SK-N-SH (cell line): Measurements from ENCODE around the gene RAB23. TPM values are rescaled to one million over a fixed set of nuclear protein-coding genes. Genes with fewer than 3 reads are reported as not detected.

Experiments
- CTCF ChIA-PET: fragments of 300-600, 350-600 bp; formaldehyde crosslinking; extraction: SDS; loops from one replicate; lab custom pipeline; 2021; lab: Yijun Ruan, JAX
- POLR2A ChIA-PET: fragments of 350-600 bp; sonication (Branson Sonifier 250); formaldehyde crosslinking; extraction: SDS; loops from one replicate; lab custom pipeline; 2020; ENCODE audit warnings: antibody characterized with exemption, inconsistent platforms; lab: Yijun Ruan, JAX
- DNase-seq: peaks from one replicate; pipeline ENCODE4 v3.0.0; 2012
- H2AFZ ChIP-seq: fragments of 200-600 bp; sonication (generic); 2 replicates; pipeline ENCODE4 v1.8.1; 2016; ENCODE audit warnings: antibody characterized with exemption, mild to moderate bottlenecking, low read depth
- H3F3A ChIP-seq: fragments of 200-600 bp; sonication (generic); replicated peaks from 2 replicates; pipeline ENCODE3; 2016; ENCODE audit warnings: antibody characterized with exemption, mild to moderate bottlenecking; ENCODE audit not compliant: insufficient read depth
- H3K27ac ChIP-seq, 2 experiments: fragments of 200-500 bp in 1 of 2; fragments of 200-600 bp in 1 of 2; sonication (Bioruptor generic) in 1 of 2; sonication (generic), shearing (Covaris generic) in 1 of 2; 2 replicates each; pipeline versions ENCODE4 v1.5.1 to v1.6.1; 2014 to 2016; ENCODE audit warnings: low read depth in 2 of 2, inconsistent platforms in 1 of 2, low read length in 1 of 2, mild to moderate bottlenecking in 1 of 2, mixed read lengths in 1 of 2
- H3K27me3 ChIP-seq: fragments of 200-600 bp; sonication (generic), shearing (Covaris generic); 2 replicates; pipeline ENCODE4 v1.6.1; 2016; ENCODE audit warnings: mixed run types; ENCODE audit not compliant: insufficient read depth
- H3K36me3 ChIP-seq, 2 experiments: fragments of 200-500 bp in 1 of 2; fragments of 200-600 bp in 1 of 2; sonication (Bioruptor generic) in 1 of 2; sonication (generic) in 1 of 2; replicated peaks in 1 of 2; 2 replicates each; pipeline versions ENCODE3 to v1.5.1; 2014 to 2016; ENCODE audit warnings: low read length in 1 of 2, mild to moderate bottlenecking in 1 of 2; ENCODE audit not compliant: insufficient read depth in 2 of 2, control insufficient read depth in 1 of 2
- H3K4me1 ChIP-seq, 2 experiments: fragments of 200-500 bp in 1 of 2; fragments of 200-600 bp in 1 of 2; sonication (Bioruptor generic) in 1 of 2; sonication (generic), shearing (Covaris generic) in 1 of 2; 2 replicates each; pipeline versions ENCODE4 v1.5.1 to v1.6.1; 2014 to 2016; ENCODE audit warnings: low read depth in 1 of 2, low read length in 1 of 2, mixed run types in 1 of 2; ENCODE audit not compliant: insufficient read depth in 2 of 2, control insufficient read depth in 1 of 2
- H3K4me2 ChIP-seq: fragments of 200-600 bp; sonication (generic), shearing (Covaris generic); 2 replicates; pipeline ENCODE4 v1.6.1; 2017; ENCODE audit warnings: mixed run types
- H3K4me3 ChIP-seq, 2 experiments: fragments of 200-500 bp in 1 of 2; fragments of 200-600 bp in 1 of 2; sonication (Bioruptor generic) in 1 of 2; sonication (generic), shearing (Covaris generic) in 1 of 2; 2 replicates each; pipeline versions ENCODE4 v1.5.1 to v1.8.1; 2014 to 2016; ENCODE audit warnings: low read depth in 2 of 2, inconsistent platforms in 1 of 2, low read length in 1 of 2, mild to moderate bottlenecking in 1 of 2, mixed read lengths in 1 of 2, moderate library complexity in 1 of 2
- H3K79me2 ChIP-seq: fragments of 200-600 bp; sonication (generic); 2 replicates; pipeline ENCODE4 v1.8.1; 2017; ENCODE audit warnings: mild to moderate bottlenecking; ENCODE audit not compliant: insufficient read depth
- H3K9ac ChIP-seq: fragments of 200-600 bp; sonication (generic); 2 replicates; pipeline ENCODE4 v1.6.1; 2017; ENCODE audit warnings: mixed run types
- H3K9me2 ChIP-seq: fragments of 200-600 bp; sonication (generic); 2 replicates; pipeline ENCODE4 v1.6.1; 2017; ENCODE audit warnings: mixed run types
- H3K9me3 ChIP-seq: fragments of 200-600 bp; sonication (generic); 2 replicates; pipeline ENCODE4 v1.6.1; 2017; ENCODE audit warnings: mixed run types, mild to moderate bottlenecking, moderate library complexity
- H4K20me1 ChIP-seq: fragments of 200-600 bp; sonication (generic); 2 replicates; pipeline ENCODE4 v1.6.1; 2017; ENCODE audit warnings: mild to moderate bottlenecking, mixed run types; ENCODE audit not compliant: insufficient read depth
- CHD2 ChIP-seq: fragments of 150-350 bp; IDR thresholded peaks from 2 replicates; pipeline ENCODE4 v1.6.1; 2018; ENCODE audit warnings: low read length; ENCODE audit not compliant: partially characterized antibody
- CTCF ChIP-seq: fragments of 200-600 bp; sonication (generic); IDR thresholded peaks from 2 replicates; pipeline ENCODE4 v1.6.1; 2017; ENCODE audit warnings: antibody characterized with exemption, mild to moderate bottlenecking, moderate library complexity
- FOSL2 ChIP-seq: IDR thresholded peaks from 2 replicates; pipeline ENCODE4 v1.4.0; 2012; ENCODE audit warnings: low read depth, mild to moderate bottlenecking, moderate library complexity, borderline replicate concordance
- FOXJ3 ChIP-seq: sonication (generic); formaldehyde crosslinking; IDR thresholded peaks from 2 replicates; pipeline ENCODE4 v1.5.1; 2020; ENCODE audit warnings: mild to moderate bottlenecking, missing genetic modification reagents
- FOXM1 ChIP-seq: IDR thresholded peaks from 2 replicates; pipeline ENCODE4 v1.4.0; 2012; ENCODE audit warnings: low read depth, mild to moderate bottlenecking
- GABPA ChIP-seq: IDR thresholded peaks from 2 replicates; pipeline ENCODE4 v1.4.0; 2012; ENCODE audit warnings: low read depth, mild to moderate bottlenecking
- JUND ChIP-seq: IDR thresholded peaks from 2 replicates; pipeline ENCODE4 v1.4.0; 2012
- MAX ChIP-seq: IDR thresholded peaks from 2 replicates; pipeline ENCODE4 v1.4.0; 2012; ENCODE audit warnings: low read depth
- MEF2A ChIP-seq: IDR thresholded peaks from 2 replicates; pipeline ENCODE4 v1.4.0; 2012; ENCODE audit warnings: low read depth, borderline replicate concordance
- MXI1 ChIP-seq: IDR thresholded peaks from 2 replicates; pipeline ENCODE4 v1.6.1; 2012; ENCODE audit warnings: mild to moderate bottlenecking, low read depth, low read length, improper control_type of control experiment
- NRF1 ChIP-seq: IDR thresholded peaks from 2 replicates; pipeline ENCODE4 v1.6.1; 2012; ENCODE audit warnings: low read depth, mild to moderate bottlenecking, low read length
- PBX3 ChIP-seq: IDR thresholded peaks from 2 replicates; pipeline ENCODE4; 2012
- POLR2AphosphoS5 ChIP-seq: IDR thresholded peaks from 2 replicates; pipeline ENCODE4 v1.6.1; 2012; ENCODE audit warnings: low read depth, low read length
- RCOR1 ChIP-seq: fragments of 150-350 bp; IDR thresholded peaks from 2 replicates; pipeline ENCODE4 v1.6.1; 2017; ENCODE audit warnings: antibody characterized with exemption, low read length
- RXRA ChIP-seq: IDR thresholded peaks from 2 replicates; pipeline ENCODE4 v1.4.0; 2012; ENCODE audit warnings: low read depth, mild to moderate bottlenecking, borderline replicate concordance
- SIN3A ChIP-seq: IDR thresholded peaks from 2 replicates; pipeline ENCODE4 v1.6.1; 2012; ENCODE audit warnings: low read depth, mild to moderate bottlenecking, low read length, moderate library complexity, borderline replicate concordance
- TEAD4 ChIP-seq: IDR thresholded peaks from 2 replicates; pipeline ENCODE4 v1.4.0; 2012; ENCODE audit warnings: mild to moderate bottlenecking, borderline replicate concordance; ENCODE audit not compliant: insufficient read depth
- YY1 ChIP-seq: IDR thresholded peaks from 2 replicates; pipeline ENCODE4 v1.4.0; 2012; ENCODE audit warnings: low read depth, mild to moderate bottlenecking
- ZBTB33 ChIP-seq: IDR thresholded peaks from 2 replicates; pipeline ENCODE4 v1.4.0; 2012; ENCODE audit warnings: low read depth, borderline replicate concordance
- WGBS: methylation state at CpG from one replicate; pipeline ENCODE4 v1.1.6; 2017; ENCODE audit warnings: low lambda C conversion rate; 5-methylcytosine and 5-hydroxymethylcytosine counted together
- polyA plus RNA-seq, 3 experiments: library from polyadenylated mRNA; depleted of rRNA; stranded (reverse); fragments of >200 nt; gene quantifications; 2 replicates each; pipeline ENCODE4 v1.2.3, GENCODE V29; 2012

RAB23 gene
- polyA plus RNA-seq, 1 of the 3 experiments (the other 2 are of a cell fraction), result 6.6 TPM

- no peak overlapping the region for H3K9ac ChIP-seq
- WGBS, result 94% methylated on average over 2 of the region's 2 CpGs
- H3K79me2 ChIP-seq, result no peaks in the 10 kb centered on the region
- peaks cover 11% of the 10 kb centered on the region for H3F3A ChIP-seq
- ChIA-PET POLR2A (no interaction called here), CTCF (no interaction called here)
- DNase-seq, result no peak
- H3K27ac ChIP-seq, result no peak overlapping the region
- no peaks in the 10 kb centered on the region for H4K20me1 ChIP-seq
- no peak overlapping the region for H3K4me2 ChIP-seq
- H3K4me3 ChIP-seq, result no peak overlapping the region
- H3K9me2 ChIP-seq, result no peaks in the 10 kb centered on the region
- no peak overlapping the region for H2AFZ ChIP-seq
- peaks cover 49 to 83% of the 10 kb centered on the region in 2 experiments for H3K36me3 ChIP-seq
- H3K4me1 ChIP-seq, result no peaks in the 10 kb centered on the region
- H3K27me3 ChIP-seq, result no peaks in the 10 kb centered on the region
- no peak for TF ChIP-seq MXI1
- TF ChIP-seq TEAD4, result no peak
- TF ChIP-seq FOSL2, result no peak
- TF ChIP-seq JUND, result no peak
- no peak for TF ChIP-seq PBX3
- TF ChIP-seq RCOR1, result no peak
- no peak for TF ChIP-seq CHD2
- TF ChIP-seq POLR2AphosphoS5, result no peak
- no peak for TF ChIP-seq GABPA
- TF ChIP-seq CTCF, result no peak
- no peak for TF ChIP-seq ZBTB33
- no peak for TF ChIP-seq NRF1
- no peak for TF ChIP-seq MEF2A
- no peak for TF ChIP-seq YY1
- no peak for TF ChIP-seq FOXJ3
- TF ChIP-seq RXRA, result no peak
- no peak for TF ChIP-seq FOXM1
- no peak for TF ChIP-seq SIN3A
- TF ChIP-seq MAX, result no peak
- TF ChIP-seq, all 33 proteins: peak for 0
- H3K9me3 ChIP-seq, result peaks cover 12% of the 10 kb centered on the region
Measured at GRCh38 chr6:57163956-57164355, 58.2 kb downstream of the RAB23 start.
